Thyroid gland (tissue), 4 donors: Measurements from ENCODE around the gene CDH24. TPM values are rescaled to one million over a fixed set of nuclear protein-coding genes. Genes with fewer than 3 reads are reported as not detected.

Experiments used
- DNase-seq, 2 donors: peaks; one replicate each; pipeline ENCODE4 v3.0.0-alpha.2; 2019
- H3K27ac ChIP-seq, 3 donors: fragments of 200-600 bp; sonication (generic); 1 replicate in 2 of 3; 2 replicates in 1 of 3; pipeline ENCODE4 v1.5.1; 2016 to 2019; ENCODE audit warnings: mild to moderate bottlenecking in 1 of 3, moderate library complexity in 1 of 3
- H3K27me3 ChIP-seq: fragments of 200-600 bp; sonication (generic); one replicate; pipeline ENCODE4 v1.5.1; 2019
- H3K36me3 ChIP-seq, 2 donors: fragments of 200-600 bp; sonication (generic); one replicate each; pipeline ENCODE4 v1.5.1; 2016 to 2019
- H3K4me1 ChIP-seq, 2 donors: fragments of 200-600 bp; sonication (generic); one replicate each; pipeline ENCODE4 v1.5.1; 2017 to 2019
- H3K4me3 ChIP-seq, 3 donors: fragments of 200-600 bp; sonication (generic); replicated peaks in 1 of 3; 1 replicate in 2 of 3; 2 replicates in 1 of 3; pipeline ENCODE4 v1.5.1; 2016; ENCODE audit warnings: mild to moderate bottlenecking in 1 of 3
- H3K9me3 ChIP-seq: fragments of 200-600 bp; sonication (generic); one replicate; pipeline ENCODE4 v1.5.1; 2017
- CTCF ChIP-seq, 6 experiments: fragments of 200-600 bp in 3 of 6; fragments of 450-650 bp in 3 of 6; sonication (generic) in 3 of 6; IDR thresholded peaks; one replicate each; pipeline ENCODE4 v1.5.1; 2016 to 2019; ENCODE audit warnings: antibody characterized with exemption in 6 of 6, mild to moderate bottlenecking in 2 of 6, inconsistent platforms in 1 of 6, moderate library complexity in 1 of 6
- POLR2A ChIP-seq, 2 donors: fragments of 450-650 bp; IDR thresholded peaks; one replicate each; pipeline ENCODE4 v1.6.1; 2017; ENCODE audit warnings: antibody characterized with exemption in 2 of 2, mild to moderate bottlenecking in 2 of 2, moderate library complexity in 1 of 2
- WGBS, 2 donors: methylation state at CpG; one replicate each; pipeline ENCODE4 v1.1.5; 2017; 5-methylcytosine and 5-hydroxymethylcytosine counted together
- intact Hi-C: fragments of 100-400 bp; cut with DNase I; formaldehyde crosslinking; loops from one replicate; pipeline ENCODE4 v1.15.1; 2023
- total RNA-seq, 4 donors: library from RNA; depleted of rRNA; stranded (reverse); fragments of >200 nt; gene quantifications; one replicate each; pipeline ENCODE4 v1.2.3, GENCODE V29; 2016

Gene CDH24
- total RNA-seq, 4 donors from 2014 or later: 2.9 to 7.8 (median 5.6) TPM

- intact Hi-C loops: loop anchor here (2.0 kb wide), 1 partner anchor 71 kb away; no protein-coding TSS in a partner anchor
- 3 to 4% methylated on average over 15 to 17 of the region's 51 CpGs for WGBS, 2 donors
- DNase-seq: peak; percentile 88 to 91
- TF ChIP-seq CTCF (IDR thresholded peaks at IDR 0.05) (peak; percentile 86 to 96 (median 92)), POLR2A (IDR thresholded peaks at IDR 0.05) (no peak)
- H3K27ac ChIP-seq: peak overlapping the region in 1 of 3 donors; percentile 74
- peaks cover 4 to 21% of the 10 kb centered on the region in 2 donors for H3K4me1 ChIP-seq
- peak overlapping the region in 2 of 3 donors; percentile 14 to 69 for H3K4me3 ChIP-seq
- no peaks in the 10 kb centered on the region for H3K9me3 ChIP-seq
- peaks cover 37 to 38% of the 10 kb centered on the region in 2 donors for H3K36me3 ChIP-seq
- H3K27me3 ChIP-seq: no peaks in the 10 kb centered on the region
These were observed 685 bp upstream of the CDH24 start for GRCh38 chr14:23057757-23058653.

GRCh38 chr14:23056145-23056955 lies 970 bp downstream of the CDH24 start:
- H3K4me3 ChIP-seq: no peak overlapping the region
- H3K9me3 ChIP-seq: no peaks in the 10 kb centered on the region
- WGBS, 2 donors: 14 to 22% methylated on average over 17 of the region's 17 CpGs
- peaks cover 24 to 26% of the 10 kb centered on the region in 2 donors for H3K36me3 ChIP-seq
- H3K4me1 ChIP-seq: peaks cover 0 to 15% of the 10 kb centered on the region in 2 donors
- intact Hi-C loops: loop anchor here (2.0 kb wide), 1 partner anchor 70 kb away; no protein-coding TSS in a partner anchor
- TF ChIP-seq CTCF (IDR thresholded peaks at IDR 0.05): peak in 5 of 6 experiments; percentile 29 to 59 (median 40)
- no peak for TF ChIP-seq POLR2A (IDR thresholded peaks at IDR 0.05)
- peak; percentile 52 to 57 for DNase-seq
- H3K27ac ChIP-seq: no peak overlapping the region
- no peaks in the 10 kb centered on the region for H3K27me3 ChIP-seq

GRCh38 chr14:23055621-23056144 lies 1.6 kb downstream of the CDH24 start:
- H3K4me1 ChIP-seq: peaks cover 0 to 15% of the 10 kb centered on the region in 2 donors
- TF ChIP-seq POLR2A (IDR thresholded peaks at IDR 0.05) (no peak), CTCF (IDR thresholded peaks at IDR 0.05) (no peak)
- no peaks in the 10 kb centered on the region for H3K9me3 ChIP-seq
- intact Hi-C loops: loop anchor here (2.0 kb wide), 1 partner anchor 69 kb away; no protein-coding TSS in a partner anchor
- peak in 1 of 2 donors; percentile 19 for DNase-seq
- H3K27me3 ChIP-seq: no peaks in the 10 kb centered on the region
- peaks cover 17 to 19% of the 10 kb centered on the region in 2 donors for H3K36me3 ChIP-seq
- H3K27ac ChIP-seq: no peak overlapping the region
- 80 to 90% methylated on average over 2 of the region's 6 CpGs for WGBS, 2 donors
- no peak overlapping the region for H3K4me3 ChIP-seq

GRCh38 chr14:23055147-23055550 lies 2.2 kb downstream of the CDH24 start:
- TF ChIP-seq CTCF (IDR thresholded peaks at IDR 0.05) (no peak), POLR2A (IDR thresholded peaks at IDR 0.05) (no peak)
- H3K36me3 ChIP-seq: peaks cover 14% of the 10 kb centered on the region in 2 donors
- no peaks in the 10 kb centered on the region for H3K27me3 ChIP-seq
- no peak overlapping the region for H3K27ac ChIP-seq
- intact Hi-C loops: no loop called here
- peaks cover 0 to 15% of the 10 kb centered on the region in 2 donors for H3K4me1 ChIP-seq
- no peak for DNase-seq
- no peak overlapping the region for H3K4me3 ChIP-seq
- 95 to 99% methylated on average over 12 of the region's 12 CpGs for WGBS, 2 donors
- no peaks in the 10 kb centered on the region for H3K9me3 ChIP-seq
